HFFc6 (cell line): ENCODE data around the gene MYL12B. TPM values are rescaled to one million over a fixed set of nuclear protein-coding genes. Genes with fewer than 3 reads are reported as not detected.

ENCODE experiments used
- DNase-seq: peaks from one replicate; pipeline ENCODE4 v3.0.0-alpha.2; 2018
- H3K27ac Mint-ChIP-seq: 2 replicates; pipeline ENCODE4 v1.8.0; 2020; ENCODE audit warnings: mild to moderate bottlenecking, mixed read lengths
- H3K27me3 Mint-ChIP-seq: 2 replicates; pipeline ENCODE4 v1.8.0; 2021; ENCODE audit warnings: mild to moderate bottlenecking, moderate library complexity, mixed read lengths; ENCODE audit not compliant: insufficient read depth
- H3K36me3 Mint-ChIP-seq: 2 replicates; pipeline ENCODE4 v1.8.0; 2021; ENCODE audit warnings: low read depth, mixed read lengths
- H3K4me1 Mint-ChIP-seq: 2 replicates; pipeline ENCODE4 v1.8.0; 2020; ENCODE audit warnings: low read depth, mixed read lengths
- H3K4me3 Mint-ChIP-seq: 2 replicates; pipeline ENCODE4 v1.8.0; 2020; ENCODE audit warnings: mild to moderate bottlenecking, moderate library complexity, mixed read lengths
- H3K9me3 Mint-ChIP-seq: 2 replicates; pipeline ENCODE4 v1.8.0; 2020; ENCODE audit warnings: mild to moderate bottlenecking, mixed read lengths
- total RNA-seq, 6 experiments: library from RNA; stranded (reverse); fragmentation: NEBNext Ultra II Directional; extraction: Animal tissue kit (Norgen Biotek cat#: 25700); gene quantifications; 2 replicates in 1 of 6; 3 replicates in 5 of 6; pipeline ENCODE4 v1.2.3, GENCODE V29; 2021
- TF ChIP-seq, protein P1 (sequence below): fragments of 200-600 bp; sonication (generic); IDR thresholded peaks from 2 replicates; pipeline ENCODE4 v1.5.0; 2021; ENCODE audit warnings: antibody characterized with exemption, mild to moderate bottlenecking

Gene MYL12B
- total RNA-seq, 6 experiments from 2014 or later: 590 to 686 (median 637) TPM

DNA sequence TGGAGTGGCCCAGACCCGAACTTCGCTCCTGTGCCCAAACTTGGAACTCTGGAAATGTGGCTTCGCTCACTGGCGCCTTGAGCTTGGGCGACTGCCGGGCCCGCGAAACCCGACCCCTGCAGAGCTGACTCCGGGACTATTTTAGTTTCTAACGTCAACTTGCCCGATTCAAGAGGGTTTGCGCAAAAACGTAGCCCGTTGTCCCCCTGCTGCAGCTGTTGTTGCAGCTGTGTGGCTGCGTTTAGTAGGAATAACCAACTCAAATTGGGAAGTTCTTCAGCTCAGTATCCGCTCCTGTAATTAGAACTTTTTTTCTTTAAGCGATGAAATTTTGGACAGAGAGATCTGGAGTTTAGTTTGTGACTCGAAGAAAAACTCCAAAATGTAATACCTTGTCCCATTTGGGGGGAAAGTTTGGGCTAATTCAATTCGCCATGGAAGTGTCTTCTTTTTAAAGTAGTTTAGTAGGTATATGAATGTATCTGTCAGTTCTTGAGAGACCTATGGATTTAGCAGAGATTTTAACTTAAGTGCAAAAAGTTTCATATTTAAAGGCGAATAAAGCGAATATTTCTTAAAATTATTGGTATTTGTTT is 13.8 kb upstream of the MYL12B start:
- Mint-ChIP-seq H3K27ac (peak overlapping the region; percentile 99), H3K27me3 (peaks cover 7% of the 10 kb centered on the region), H3K4me3 (peak overlapping the region; percentile 91), H3K36me3 (peaks cover 34% of the 10 kb centered on the region), H3K4me1 (peaks cover 62% of the 10 kb centered on the region), H3K9me3 (peaks cover 19% of the 10 kb centered on the region)
- no peak for DNase-seq
- TF ChIP-seq, protein P1, sequence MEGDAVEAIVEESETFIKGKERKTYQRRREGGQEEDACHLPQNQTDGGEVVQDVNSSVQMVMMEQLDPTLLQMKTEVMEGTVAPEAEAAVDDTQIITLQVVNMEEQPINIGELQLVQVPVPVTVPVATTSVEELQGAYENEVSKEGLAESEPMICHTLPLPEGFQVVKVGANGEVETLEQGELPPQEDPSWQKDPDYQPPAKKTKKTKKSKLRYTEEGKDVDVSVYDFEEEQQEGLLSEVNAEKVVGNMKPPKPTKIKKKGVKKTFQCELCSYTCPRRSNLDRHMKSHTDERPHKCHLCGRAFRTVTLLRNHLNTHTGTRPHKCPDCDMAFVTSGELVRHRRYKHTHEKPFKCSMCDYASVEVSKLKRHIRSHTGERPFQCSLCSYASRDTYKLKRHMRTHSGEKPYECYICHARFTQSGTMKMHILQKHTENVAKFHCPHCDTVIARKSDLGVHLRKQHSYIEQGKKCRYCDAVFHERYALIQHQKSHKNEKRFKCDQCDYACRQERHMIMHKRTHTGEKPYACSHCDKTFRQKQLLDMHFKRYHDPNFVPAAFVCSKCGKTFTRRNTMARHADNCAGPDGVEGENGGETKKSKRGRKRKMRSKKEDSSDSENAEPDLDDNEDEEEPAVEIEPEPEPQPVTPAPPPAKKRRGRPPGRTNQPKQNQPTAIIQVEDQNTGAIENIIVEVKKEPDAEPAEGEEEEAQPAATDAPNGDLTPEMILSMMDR: no peak

DNA sequence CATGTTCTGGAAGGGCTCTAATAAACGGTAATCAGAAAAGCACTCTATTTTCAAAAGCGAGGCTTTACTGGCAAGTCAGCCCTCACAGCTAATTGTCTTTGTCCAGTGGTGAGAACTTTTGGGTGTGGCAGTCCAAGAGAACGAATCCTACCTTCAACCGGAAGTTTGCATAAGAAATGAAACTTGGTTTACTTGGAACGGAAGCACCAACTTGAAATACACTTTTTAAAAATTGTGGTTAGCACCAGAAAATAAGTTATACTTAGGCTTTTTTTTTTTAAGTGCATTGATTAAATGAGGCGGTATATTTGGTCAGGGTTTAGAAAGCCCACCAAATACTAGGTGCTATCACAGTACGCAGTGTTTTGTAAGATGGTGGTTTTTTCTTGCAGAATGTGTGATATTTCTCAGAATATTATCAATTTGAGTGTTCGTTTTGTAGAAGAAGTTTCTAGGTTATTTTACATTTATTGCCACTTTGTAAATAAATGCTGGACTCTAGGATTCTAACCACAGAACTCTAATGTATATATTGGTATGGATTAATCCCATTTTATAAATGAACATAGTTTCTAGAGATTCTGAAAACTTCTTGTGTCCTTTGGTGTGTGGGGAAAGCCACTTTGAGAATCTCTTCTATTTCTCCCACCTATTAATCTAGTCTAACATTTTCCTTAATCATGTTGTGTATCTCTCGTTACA is 13.1 kb upstream of the MYL12B start:
- Mint-ChIP-seq H3K4me3 (peak overlapping the region; percentile 91), H3K4me1 (peaks cover 68% of the 10 kb centered on the region), H3K9me3 (peaks cover 19% of the 10 kb centered on the region), H3K27ac (peak overlapping the region; percentile 99), H3K36me3 (peaks cover 40% of the 10 kb centered on the region), H3K27me3 (peaks cover 7% of the 10 kb centered on the region)
- TF ChIP-seq, protein P1: no peak
- DNase-seq: no peak

DNA sequence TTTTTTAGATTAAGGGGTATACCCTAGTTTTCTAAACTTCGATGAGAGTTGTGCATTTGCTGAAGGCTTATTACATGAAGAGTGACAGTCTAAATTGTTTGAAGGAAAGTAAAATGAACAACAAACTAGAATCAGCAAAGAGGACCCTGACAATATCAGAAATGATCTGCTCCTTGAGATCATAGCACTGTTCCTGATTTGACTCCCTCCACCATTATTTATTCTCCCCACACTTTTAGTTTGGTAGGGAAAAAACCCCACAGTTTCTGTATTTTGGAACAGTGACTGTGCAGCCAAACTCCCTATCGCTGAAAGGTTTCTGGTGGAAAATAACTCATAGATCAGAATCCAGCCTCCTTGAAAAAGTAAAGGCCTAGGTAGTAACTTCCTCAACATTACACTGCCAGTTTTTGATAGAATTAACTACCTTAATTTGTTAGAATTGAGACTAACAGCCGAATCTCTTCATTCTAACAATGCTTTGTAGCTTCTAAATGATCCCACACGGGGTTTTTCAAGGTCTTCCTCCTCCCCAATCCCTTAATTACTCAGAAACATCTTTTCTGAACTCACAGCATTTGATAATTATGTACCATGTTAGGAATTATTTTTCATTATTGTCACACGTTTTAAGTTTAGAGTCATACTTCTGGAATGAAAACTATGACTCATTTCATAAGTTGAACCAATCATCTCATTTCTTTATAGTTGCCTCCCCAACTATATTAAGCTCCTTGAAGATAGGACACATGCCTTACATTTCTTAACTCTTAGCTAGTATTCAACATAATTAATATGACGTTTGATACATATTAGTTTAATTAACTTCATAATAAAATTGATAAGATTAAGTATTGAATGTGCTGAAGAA is 11.5 kb upstream of the MYL12B start:
- H3K9me3 Mint-ChIP-seq: peaks cover 19% of the 10 kb centered on the region
- TF ChIP-seq, protein P1: no peak
- H3K27me3 Mint-ChIP-seq: peaks cover 7% of the 10 kb centered on the region
- peak overlapping the region; percentile 79 for H3K27ac Mint-ChIP-seq
- peak overlapping the region; percentile 72 for H3K4me3 Mint-ChIP-seq
- DNase-seq: peak; percentile 46
- peaks cover 54% of the 10 kb centered on the region for H3K36me3 Mint-ChIP-seq
- peaks cover 76% of the 10 kb centered on the region for H3K4me1 Mint-ChIP-seq

DNA sequence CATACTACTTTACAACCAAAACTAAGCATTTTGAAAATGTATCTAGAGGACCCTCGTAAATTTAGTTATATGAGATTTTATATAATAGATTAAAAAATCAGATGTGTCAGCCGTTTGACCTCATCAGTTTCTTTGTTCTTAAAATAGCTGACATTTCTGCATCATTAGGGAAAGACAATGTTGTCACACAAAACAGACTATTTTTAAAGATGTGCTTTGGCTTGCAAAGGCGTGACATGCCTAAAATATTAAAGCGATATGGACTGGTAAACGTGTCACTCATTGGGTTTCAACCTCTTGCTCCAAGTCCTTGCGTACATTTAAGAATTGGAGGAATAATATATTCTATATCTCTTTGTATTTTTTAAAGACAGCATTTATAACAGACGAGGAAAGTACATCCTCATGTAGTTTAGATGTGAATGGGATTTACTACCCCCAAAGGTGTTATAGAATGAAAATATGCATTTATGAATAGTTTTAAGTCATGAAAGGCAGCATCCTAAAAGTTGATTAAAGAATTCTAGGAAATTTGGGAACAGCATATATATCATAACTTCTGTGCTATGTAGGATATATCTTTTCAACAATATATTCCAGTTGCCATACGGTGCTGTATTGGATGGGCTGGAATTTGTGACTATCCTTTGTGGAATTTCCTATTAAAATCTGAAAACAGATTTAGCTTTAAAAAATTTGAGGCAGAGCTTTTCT is 10.5 kb upstream of the MYL12B start:
- Mint-ChIP-seq H3K9me3 (peaks cover 19% of the 10 kb centered on the region), H3K4me1 (peaks cover 76% of the 10 kb centered on the region), H3K27ac (peak overlapping the region; percentile 61), H3K4me3 (peak overlapping the region; percentile 63), H3K36me3 (peaks cover 64% of the 10 kb centered on the region), H3K27me3 (peaks cover 7% of the 10 kb centered on the region)
- no peak for DNase-seq
- TF ChIP-seq, protein P1: no peak

DNA sequence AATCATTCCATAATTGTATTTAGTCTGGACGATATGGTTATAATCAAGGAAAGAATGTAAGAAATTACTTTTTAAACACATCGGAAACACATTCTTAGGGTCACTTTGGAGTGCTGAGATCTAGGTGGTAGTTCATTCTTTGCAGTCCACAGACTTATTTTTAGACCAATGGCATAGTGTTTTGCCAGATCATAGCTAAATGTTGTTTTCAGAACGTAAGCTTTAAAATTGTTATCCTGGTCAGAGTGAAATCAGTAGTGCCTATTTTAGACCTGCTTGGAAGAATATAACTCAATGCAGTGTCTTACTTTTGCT is 10.0 kb upstream of the MYL12B start:
- DNase-seq: no peak
- peaks cover 65% of the 10 kb centered on the region for H3K36me3 Mint-ChIP-seq
- H3K4me1 Mint-ChIP-seq: peaks cover 76% of the 10 kb centered on the region
- TF ChIP-seq, protein P1: no peak
- H3K4me3 Mint-ChIP-seq: peak overlapping the region; percentile 63
- H3K27ac Mint-ChIP-seq: peak overlapping the region; percentile 61
- peaks cover 7% of the 10 kb centered on the region for H3K27me3 Mint-ChIP-seq
- peaks cover 19% of the 10 kb centered on the region for H3K9me3 Mint-ChIP-seq
